Transverse colon (tissue), 3 donors: ENCODE results near the gene CCR3.

Experiments
- EP300 ChIP-seq: sonication (generic); formaldehyde crosslinking; IDR thresholded peaks from one replicate; pipeline ENCODE4 v1.6.1; 2017; ENCODE audit warnings: antibody characterized with exemption, low read depth
- POLR2A ChIP-seq: fragments of 450-650 bp; IDR thresholded peaks from one replicate; pipeline ENCODE4 v1.6.1; 2016; ENCODE audit warnings: antibody characterized with exemption, mild to moderate bottlenecking, moderate library complexity
- TF ChIP-seq, protein P1 (sequence below), 5 experiments: fragments of 200-600 bp in 3 of 5; fragments of 450-650 bp in 2 of 5; sonication (generic) in 3 of 5; IDR thresholded peaks; 1 replicate in 2 of 5; 2 replicates in 3 of 5; pipeline ENCODE4 v1.5.1; 2016 to 2017; ENCODE audit warnings: antibody characterized with exemption in 5 of 5, inconsistent platforms in 3 of 5, mild to moderate bottlenecking in 2 of 5, moderate library complexity in 1 of 5

DNA sequence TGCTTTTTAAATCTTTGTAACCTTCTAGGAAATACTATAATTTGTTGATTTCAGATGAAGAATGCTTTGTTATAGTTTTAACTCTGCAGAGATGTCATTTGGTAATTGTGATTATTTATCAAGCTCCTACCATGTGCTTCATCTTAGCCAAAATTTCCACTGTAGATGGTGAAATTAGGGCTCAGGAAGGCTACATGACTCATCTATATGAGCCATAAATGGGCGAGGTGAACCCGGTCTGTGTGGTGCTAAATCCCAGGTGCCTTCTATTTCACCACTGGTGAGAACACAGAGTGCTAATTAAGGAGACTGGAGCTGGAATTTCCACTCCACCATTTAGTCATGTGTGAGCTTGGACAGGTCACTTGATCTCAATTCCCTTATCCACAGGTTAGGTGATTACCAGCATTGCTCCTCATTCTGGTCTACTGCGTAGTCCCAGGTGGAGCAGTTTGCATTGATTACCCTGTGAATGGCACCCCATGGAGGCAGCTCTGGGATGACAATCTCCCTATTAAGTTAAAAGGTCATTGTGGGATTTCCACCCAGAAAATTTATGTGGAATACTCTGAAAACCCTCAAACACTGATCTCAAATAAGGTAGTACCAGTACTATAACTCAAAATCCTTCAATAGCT lies 2.8 kb upstream of the CCR3 start:
- TF ChIP-seq, protein P1, sequence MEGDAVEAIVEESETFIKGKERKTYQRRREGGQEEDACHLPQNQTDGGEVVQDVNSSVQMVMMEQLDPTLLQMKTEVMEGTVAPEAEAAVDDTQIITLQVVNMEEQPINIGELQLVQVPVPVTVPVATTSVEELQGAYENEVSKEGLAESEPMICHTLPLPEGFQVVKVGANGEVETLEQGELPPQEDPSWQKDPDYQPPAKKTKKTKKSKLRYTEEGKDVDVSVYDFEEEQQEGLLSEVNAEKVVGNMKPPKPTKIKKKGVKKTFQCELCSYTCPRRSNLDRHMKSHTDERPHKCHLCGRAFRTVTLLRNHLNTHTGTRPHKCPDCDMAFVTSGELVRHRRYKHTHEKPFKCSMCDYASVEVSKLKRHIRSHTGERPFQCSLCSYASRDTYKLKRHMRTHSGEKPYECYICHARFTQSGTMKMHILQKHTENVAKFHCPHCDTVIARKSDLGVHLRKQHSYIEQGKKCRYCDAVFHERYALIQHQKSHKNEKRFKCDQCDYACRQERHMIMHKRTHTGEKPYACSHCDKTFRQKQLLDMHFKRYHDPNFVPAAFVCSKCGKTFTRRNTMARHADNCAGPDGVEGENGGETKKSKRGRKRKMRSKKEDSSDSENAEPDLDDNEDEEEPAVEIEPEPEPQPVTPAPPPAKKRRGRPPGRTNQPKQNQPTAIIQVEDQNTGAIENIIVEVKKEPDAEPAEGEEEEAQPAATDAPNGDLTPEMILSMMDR (IDR thresholded peaks at IDR 0.05) = no peak
- no peak for TF ChIP-seq POLR2A
- TF ChIP-seq EP300 = no peak
